ENCODE data around the gene CYB5R4.

- TF ChIP-seq CTCF (IDR thresholded peaks at IDR 0.05), result no peak
- TF ChIP-seq POLR2A (IDR thresholded peaks at IDR 0.05), result no peak
- TF ChIP-seq POLR2AphosphoS5 (IDR thresholded peaks at IDR 0.05), result no peak
These were observed 101.2 kb downstream of the CYB5R4 start for GRCh38 chr6:83960664-83961063.
